NCI-H1930 (cell line): ENCODE measurements around the gene ADGRL2.

Experiments used
- DNase-seq, 2 experiments: peaks; one replicate each; lab custom pipeline; 2025; lab: John Stamatoyannopoulos, UW

ADGRL2 gene

DNA sequence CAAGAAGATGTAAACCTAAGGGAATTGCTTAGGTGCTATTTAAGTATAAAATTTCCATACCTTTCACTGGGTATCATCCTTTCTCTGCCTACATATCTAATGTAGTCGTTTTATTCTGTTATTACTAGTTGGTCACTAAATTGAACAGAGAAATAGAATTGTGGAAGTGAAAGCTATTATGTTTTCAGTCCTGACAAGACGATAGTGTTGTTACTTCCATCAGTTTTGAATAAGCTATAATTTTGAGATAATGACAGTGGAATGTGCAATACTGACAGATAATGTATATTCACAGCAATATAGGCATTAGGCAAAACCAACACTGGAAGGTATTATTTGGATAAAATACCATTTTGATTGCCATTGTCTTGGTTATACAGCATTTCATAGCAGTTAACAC lies 181.8 kb downstream of the ADGRL2 start:
- no peak for DNase-seq

DNA sequence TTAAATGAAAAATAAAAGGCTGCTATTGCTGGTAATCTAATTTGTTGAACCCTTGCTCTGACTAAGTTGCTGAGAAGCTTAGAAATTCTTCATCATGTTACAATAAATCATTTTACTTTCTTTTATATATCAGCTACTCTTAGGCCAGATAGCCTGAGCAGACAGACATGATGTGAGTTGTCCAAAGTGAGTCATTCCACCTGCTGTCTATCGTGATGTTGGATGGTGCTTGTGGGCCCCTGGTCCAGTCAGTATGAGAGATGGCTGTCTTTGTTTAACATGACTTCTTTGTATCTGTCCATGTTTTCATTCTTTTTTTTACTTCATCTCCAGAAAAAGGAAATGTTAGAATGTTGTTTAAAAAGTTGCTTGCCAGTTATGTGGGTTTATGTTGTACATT lies 188.8 kb downstream of the ADGRL2 start:
- DNase-seq, result no peak

DNA sequence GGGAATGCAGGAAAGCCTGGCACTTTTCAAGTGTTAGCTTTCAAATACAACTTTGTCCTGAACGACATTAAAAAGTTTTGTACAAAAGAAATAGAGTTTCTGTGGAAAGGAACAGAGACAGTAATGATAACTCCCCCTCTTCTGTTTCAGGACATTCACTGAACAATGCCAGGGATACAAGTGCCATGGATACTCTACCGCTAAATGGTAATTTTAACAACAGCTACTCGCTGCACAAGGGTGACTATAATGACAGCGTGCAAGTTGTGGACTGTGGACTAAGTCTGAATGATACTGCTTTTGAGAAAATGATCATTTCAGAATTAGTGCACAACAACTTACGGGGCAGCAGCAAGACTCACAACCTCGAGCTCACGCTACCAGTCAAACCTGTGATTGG lies 189.5 kb downstream of the ADGRL2 start:
- no peak for DNase-seq

DNA sequence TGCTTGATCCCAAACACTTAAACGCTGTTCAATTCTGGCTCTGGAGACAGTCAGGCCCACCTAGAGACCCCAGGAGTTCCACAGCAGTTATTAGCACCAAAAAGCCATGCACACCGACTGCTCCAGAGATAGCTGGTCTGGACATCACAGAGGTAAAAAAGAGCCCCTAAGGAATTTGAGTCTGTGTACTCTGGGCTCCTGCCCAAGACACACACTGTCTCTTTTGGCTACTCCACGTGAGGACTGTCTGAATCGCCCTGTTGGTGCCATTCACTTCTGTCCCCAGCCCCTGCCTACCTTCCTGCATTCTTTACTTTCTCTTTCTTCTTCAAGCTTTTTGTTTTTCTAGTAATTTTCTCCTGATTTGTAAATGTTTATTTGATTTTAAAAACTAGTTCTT lies 197.4 kb downstream of the ADGRL2 start:
- no peak for DNase-seq

DNA sequence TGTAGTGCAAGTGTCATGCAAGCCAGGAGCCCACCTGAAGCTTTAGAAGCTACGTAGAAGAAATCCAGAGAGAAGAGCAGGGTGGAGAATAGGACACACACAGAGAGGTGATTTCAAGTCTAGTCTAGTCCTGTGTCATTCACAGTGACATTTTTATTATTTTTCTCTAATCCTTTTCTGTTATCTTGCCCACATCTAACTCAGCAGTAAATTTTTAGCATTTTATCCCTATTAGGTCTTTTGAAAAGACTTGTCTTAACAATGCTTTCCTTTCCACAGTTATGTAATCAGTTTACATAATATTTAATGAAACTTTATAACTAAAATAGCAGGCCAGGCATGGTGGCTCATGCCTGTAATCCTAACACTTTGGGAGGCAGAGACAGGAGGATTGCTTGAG lies 198.6 kb downstream of the ADGRL2 start:
- DNase-seq, result no peak

DNA sequence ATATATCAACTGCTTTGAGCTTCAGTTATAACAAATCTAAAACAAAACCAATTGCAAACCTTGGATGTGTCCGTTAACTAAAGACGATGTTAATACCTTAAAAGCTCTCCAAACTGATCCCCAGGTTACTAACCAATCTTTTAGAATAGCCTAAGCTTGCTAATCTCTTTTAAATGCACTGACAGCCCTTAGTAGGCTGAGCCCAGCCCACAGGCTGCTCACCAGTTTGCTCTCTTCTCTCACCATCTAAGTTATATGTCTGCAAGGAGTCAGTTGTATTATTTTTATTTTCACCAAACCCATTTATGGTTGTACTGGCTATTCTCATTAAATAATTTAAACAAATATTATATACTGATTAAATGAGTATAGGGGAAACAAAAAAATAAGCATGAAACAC lies 199.5 kb downstream of the ADGRL2 start:
- DNase-seq, result no peak

DNA sequence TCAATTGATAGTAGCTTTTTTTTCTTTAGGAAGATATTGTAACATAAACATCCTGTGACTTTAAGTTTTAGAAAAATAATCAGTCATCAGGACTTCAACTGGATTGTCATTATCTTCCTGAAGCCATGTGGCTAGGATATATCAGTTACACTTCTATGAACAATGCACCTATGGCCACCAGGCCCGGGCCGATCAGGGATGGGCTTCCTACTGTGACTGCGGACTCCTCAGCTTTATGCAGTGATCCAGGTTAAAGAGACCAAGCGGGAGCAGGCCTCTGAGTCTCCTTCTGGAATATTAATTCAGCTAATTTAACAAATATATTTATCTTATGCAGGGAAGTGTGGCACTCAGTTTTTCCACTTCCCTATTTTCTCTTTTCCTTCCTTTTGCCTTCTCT lies 200.6 kb downstream of the ADGRL2 start:
- DNase-seq, result no peak

DNA sequence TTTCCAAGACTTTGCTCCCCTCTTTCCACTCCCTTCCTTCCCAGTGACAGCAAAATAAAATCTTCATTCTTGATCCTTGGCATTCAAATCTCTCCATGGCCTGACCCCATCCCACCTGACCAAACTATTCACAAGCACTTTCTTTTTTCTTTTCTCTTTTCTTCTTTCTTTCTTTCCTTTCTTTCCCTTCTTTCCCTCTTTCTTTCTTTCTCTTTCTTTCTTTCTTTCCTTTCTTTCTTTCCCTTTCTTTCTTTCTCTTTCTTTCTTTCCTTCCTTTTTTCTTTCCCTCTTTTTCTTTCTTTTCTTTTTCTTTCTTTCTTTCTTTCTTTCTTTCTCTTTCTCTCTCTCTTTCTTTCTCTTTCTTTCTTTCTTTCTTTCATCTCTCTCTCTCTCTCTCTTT lies 207.1 kb downstream of the ADGRL2 start:
- DNase-seq, result no peak

DNA sequence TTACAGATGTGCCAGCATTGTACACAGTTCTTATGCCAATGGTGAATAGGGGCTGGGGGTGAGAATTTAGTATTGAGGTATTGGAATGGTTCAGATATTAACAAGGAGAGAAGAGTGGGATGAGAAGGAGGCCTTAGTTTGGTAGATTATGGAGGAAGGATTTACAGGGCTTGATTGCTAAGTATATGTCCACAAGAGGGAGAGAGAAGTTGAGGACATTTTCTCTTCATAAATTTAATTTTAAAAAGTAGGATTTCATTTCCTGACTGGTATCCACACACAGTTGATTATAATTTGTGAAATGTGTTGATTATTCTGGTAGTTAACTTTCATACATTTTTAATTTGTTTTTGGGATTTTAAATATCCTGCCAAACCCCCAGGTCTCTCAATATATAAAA lies 213.0 kb downstream of the ADGRL2 start:
- no peak for DNase-seq

DNA sequence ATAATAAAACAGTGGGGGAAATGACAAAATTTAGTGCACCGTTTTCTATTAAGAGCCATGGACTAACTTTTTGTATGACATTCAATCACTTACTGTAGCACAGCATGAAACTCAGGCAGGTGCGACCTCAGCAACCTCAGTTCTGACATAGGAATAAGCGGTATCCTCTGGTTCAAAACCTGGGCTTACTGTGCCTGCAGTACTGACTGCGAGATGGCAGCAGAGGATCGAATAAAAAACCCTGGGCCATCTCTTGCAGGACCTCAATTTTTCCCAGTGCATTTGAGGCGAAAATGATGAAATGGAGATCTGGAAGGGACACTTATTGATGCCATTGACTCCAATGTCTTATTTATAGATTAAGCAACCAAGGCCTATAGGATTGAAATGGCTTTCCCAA lies 214.7 kb downstream of the ADGRL2 start:
- no peak for DNase-seq

DNA sequence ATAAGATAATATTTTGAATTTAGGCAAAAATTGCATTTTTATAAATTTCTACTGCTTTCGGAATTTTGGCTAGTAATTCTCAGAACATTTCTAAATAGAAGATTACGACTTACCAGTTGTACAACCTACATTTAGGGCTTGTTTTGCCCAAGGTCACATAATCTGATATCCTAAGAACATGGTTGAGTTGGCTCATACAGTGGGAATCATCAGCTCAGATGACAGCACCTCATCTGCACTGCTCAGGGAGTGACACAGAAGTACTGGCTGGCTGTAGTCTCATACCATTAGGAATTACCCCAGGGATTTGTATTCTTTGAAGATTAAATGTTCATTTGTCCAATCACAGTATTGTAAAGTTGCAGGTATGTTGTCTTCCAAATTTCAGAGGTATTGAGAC lies 217.6 kb downstream of the ADGRL2 start:
- no peak for DNase-seq

DNA sequence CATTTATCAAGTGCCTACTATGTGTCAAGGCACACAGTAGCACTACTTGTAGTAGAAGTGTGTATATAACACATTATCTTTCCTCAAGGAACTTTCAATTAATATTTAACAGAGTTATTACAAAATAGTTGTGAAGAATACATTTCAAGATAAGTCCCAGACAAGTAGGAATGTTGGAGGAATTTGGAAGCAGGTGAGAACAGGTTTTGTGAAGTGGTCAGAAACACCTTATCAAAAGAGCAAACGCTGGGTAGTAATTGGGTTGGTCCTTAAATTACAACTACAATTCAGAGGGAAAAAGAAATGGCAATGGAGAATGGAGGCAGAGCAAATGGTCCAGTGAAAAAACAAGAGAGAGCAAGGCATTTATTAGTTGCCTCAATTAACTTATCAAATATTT lies 218.8 kb downstream of the ADGRL2 start:
- DNase-seq, result no peak

DNA sequence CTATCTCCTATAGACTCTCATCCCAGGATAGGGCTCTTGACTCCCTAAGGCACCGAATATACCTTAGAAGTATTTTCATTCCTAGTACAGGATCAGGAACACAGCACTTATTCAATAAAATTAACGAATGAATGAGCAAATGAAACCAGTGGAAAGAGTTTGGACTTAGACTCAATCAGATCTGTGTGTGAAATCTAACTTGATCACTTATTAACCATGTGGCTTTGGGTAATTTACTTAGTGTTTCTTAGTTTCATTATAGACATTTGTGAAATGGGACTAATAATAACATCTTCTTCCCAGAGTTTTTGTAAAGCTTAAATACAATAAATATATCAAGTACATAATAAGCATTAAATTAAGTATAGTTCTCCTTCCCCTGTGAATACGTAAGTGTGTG lies 230.1 kb downstream of the ADGRL2 start:
- DNase-seq, result no peak

DNA sequence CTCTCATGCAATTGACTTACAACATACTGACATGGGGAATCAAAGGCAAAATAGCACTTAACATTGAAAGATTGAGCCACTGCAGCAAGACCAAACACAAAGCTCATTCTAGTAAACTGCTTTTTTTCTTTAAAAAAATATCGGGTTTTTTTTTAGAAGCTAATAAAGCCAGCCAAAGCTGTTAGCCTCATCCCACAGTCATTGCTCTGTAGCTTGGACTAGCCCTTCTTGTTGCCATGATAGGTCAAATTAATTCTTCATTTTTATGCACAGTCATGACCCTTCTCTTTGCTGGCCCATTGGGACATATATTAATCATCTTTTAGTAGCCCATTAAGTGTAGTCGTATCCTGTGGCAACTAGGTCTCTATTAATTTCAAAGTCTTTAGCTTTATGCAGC lies 231.3 kb downstream of the ADGRL2 start:
- DNase-seq, result no peak

DNA sequence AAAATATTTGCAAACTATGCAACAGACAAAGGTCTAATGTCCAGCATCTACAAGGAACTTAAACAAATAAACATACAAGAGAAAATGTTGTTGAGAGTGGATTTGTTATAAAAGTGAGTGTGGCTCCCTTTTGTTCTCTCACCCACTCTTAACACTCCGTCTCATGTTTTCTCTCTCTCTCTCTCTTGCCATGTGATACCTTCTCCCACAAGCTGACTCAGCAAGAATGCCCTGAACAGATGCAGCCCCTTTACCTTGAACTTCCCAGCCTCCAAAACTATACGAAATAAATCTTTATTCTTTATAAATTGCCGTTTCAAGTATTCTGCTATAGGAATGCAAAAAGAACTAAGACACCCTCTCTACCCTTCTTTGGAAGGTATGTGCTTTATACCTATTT lies 234.1 kb downstream of the ADGRL2 start:
- no peak for DNase-seq
